ENCODE data around the gene TFB1M. TPM values are rescaled to one million over a fixed set of nuclear protein-coding genes. Genes with fewer than 3 reads are reported as not detected.

TFB1M gene
- total RNA-seq, 2 donors from 2014 or later = 38.8 to 43.0 TPM

DNA sequence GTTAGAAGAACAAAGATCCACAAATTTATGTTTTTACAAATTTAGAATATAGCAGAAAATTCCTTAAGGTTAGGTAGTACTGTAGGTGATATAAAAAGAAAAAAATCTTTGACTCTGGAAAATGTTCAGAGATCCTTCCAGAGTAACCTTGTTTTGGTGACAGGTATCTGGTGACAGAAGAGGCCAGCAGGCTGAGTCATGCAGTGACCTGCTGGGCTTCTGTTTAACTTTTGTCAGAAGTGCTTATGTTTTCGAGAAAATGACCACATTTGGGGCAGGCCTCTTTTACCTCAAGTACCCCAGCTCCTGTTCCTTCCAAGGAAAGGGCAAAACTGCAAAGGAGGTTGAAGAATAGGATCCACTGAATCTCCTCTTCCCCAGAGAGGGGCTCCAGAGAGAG lies 60.9 kb downstream of the TFB1M start:
- Mint-ChIP-seq H3K36me3 (ENCODE audit: low read depth) (peaks cover 69% of the 10 kb centered on the region), H3K27ac (peak overlapping the region; percentile 87), H3K27me3 (ENCODE audit: insufficient read depth) (no peaks in the 10 kb centered on the region), H3K9me3 (no peaks in the 10 kb centered on the region), H3K4me1 (peaks cover 8% of the 10 kb centered on the region), H3K4me3 (no peak overlapping the region)
- H3K27me3 ChIP-seq (ENCODE audit: control insufficient read depth, insufficient read depth, low read length, poor library complexity, severe bottlenecking) = no peaks in the 10 kb centered on the region
- peak; percentile 74 for DNase-seq
- peaks cover 91% of the 10 kb centered on the region for H3K36me3 ChIP-seq (ENCODE audit: control insufficient read depth, insufficient read depth, low read length)
- WGBS, 2 experiments (ENCODE audit: insufficient coverage in 1 of 2, insufficient read length in 1 of 2) = 33% methylated on average over 1 of the region's 1 CpG; no CpG with 5 or more reads in 1 of the 2 experiments
- no peak overlapping the region for H3K9ac ChIP-seq (ENCODE audit: extremely low read depth, low read length, poor library complexity, severe bottlenecking)
- no peaks in the 10 kb centered on the region for H3K4me1 ChIP-seq (ENCODE audit: control insufficient read depth, insufficient read depth, low read length)
- TF ChIP-seq, protein P1, sequence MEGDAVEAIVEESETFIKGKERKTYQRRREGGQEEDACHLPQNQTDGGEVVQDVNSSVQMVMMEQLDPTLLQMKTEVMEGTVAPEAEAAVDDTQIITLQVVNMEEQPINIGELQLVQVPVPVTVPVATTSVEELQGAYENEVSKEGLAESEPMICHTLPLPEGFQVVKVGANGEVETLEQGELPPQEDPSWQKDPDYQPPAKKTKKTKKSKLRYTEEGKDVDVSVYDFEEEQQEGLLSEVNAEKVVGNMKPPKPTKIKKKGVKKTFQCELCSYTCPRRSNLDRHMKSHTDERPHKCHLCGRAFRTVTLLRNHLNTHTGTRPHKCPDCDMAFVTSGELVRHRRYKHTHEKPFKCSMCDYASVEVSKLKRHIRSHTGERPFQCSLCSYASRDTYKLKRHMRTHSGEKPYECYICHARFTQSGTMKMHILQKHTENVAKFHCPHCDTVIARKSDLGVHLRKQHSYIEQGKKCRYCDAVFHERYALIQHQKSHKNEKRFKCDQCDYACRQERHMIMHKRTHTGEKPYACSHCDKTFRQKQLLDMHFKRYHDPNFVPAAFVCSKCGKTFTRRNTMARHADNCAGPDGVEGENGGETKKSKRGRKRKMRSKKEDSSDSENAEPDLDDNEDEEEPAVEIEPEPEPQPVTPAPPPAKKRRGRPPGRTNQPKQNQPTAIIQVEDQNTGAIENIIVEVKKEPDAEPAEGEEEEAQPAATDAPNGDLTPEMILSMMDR (conservative IDR thresholded peaks at IDR 0.05) = no peak
- no peak overlapping the region for H3K4me3 ChIP-seq (ENCODE audit: low read length)
- no peaks in the 10 kb centered on the region for H3K9me3 ChIP-seq (ENCODE audit: control insufficient read depth, low read length)
- peak overlapping the region; percentile 35 for H3K27ac ChIP-seq (ENCODE audit: low read depth, low read length)

DNA sequence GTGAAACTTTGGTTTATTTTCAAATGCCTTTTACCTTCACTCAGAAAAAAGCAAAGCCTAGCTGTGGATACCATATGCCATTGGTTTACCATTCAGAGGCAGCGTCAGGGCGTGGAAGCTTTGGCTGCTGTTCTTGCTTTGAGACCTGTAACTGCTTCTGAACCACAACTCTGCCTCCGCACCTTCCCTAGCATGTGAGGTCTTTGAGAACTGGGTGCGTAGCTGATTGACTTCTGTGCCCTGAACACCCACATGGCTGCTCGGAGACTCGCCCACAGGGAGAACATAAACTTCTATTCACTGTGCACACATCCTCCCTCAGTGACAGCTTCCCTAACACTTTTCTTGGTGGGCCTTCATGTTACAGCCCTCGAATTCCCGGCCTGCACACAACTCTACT lies 61.7 kb downstream of the TFB1M start:
- H3K27me3 ChIP-seq (ENCODE audit: control insufficient read depth, insufficient read depth, low read length, poor library complexity, severe bottlenecking) = no peaks in the 10 kb centered on the region
- no peak overlapping the region for H3K27ac ChIP-seq (ENCODE audit: low read depth, low read length)
- no peak overlapping the region for H3K4me3 ChIP-seq (ENCODE audit: low read length)
- no peaks in the 10 kb centered on the region for H3K4me1 ChIP-seq (ENCODE audit: control insufficient read depth, insufficient read depth, low read length)
- H3K9me3 ChIP-seq (ENCODE audit: control insufficient read depth, low read length) = no peaks in the 10 kb centered on the region
- Mint-ChIP-seq H3K4me1 (peaks cover 7% of the 10 kb centered on the region), H3K27me3 (ENCODE audit: insufficient read depth) (no peaks in the 10 kb centered on the region), H3K9me3 (no peaks in the 10 kb centered on the region), H3K4me3 (no peak overlapping the region), H3K27ac (peak overlapping the region; percentile 87), H3K36me3 (ENCODE audit: low read depth) (peaks cover 64% of the 10 kb centered on the region)
- 95 to 100% methylated on average over 5 to 8 of the region's 8 CpGs for WGBS, 2 experiments (ENCODE audit: insufficient coverage in 1 of 2, insufficient read length in 1 of 2)
- DNase-seq = peak; percentile 45
- no peak overlapping the region for H3K9ac ChIP-seq (ENCODE audit: extremely low read depth, low read length, poor library complexity, severe bottlenecking)
- H3K36me3 ChIP-seq (ENCODE audit: control insufficient read depth, insufficient read depth, low read length) = peaks cover 85% of the 10 kb centered on the region
- TF ChIP-seq, protein P1 (conservative IDR thresholded peaks at IDR 0.05) = no peak

DNA sequence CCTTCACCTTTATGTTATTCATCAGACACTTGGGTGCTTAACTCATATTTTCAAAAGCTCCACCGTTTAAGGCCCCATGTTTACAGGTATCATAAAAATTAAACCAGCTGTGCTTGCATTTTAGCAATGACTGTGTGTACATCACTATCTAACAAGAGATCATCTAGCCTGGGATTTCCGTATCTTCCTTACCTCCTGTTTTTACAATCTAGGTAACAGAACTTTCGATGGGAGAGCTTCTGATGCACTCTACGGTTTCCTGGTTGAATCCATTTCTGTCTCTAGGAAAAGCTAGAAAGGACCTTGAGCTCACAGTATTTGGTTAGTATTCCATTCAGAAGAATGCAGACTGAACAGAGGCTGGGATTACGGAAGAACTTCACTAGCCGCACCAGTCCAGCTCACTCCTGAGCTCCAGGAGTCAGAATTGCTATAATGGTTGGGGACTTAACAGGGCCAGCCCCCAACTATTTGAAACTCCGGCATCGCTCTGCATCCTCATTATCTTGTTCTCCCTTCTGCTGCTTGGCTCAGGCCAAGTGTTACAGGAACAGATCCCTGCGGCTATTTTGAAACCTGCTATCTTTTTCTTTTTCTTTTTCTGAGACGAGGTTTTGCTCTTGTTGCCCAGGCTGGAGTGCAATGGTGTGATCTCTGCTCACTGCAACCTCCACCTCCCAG lies 63.4 kb downstream of the TFB1M start:
- Histone ChIP-seq H3K9ac (ENCODE audit: extremely low read depth, low read length, poor library complexity, severe bottlenecking) (no peak overlapping the region), H3K27ac (ENCODE audit: low read depth, low read length) (no peak overlapping the region), H3K27me3 (ENCODE audit: control insufficient read depth, insufficient read depth, low read length, poor library complexity, severe bottlenecking) (no peaks in the 10 kb centered on the region), H3K4me3 (ENCODE audit: low read length) (no peak overlapping the region), H3K9me3 (ENCODE audit: control insufficient read depth, low read length) (no peaks in the 10 kb centered on the region), H3K36me3 (ENCODE audit: control insufficient read depth, insufficient read depth, low read length) (peaks cover 77% of the 10 kb centered on the region), H3K4me1 (ENCODE audit: control insufficient read depth, insufficient read depth, low read length) (no peaks in the 10 kb centered on the region)
- peaks cover 55% of the 10 kb centered on the region for H3K36me3 Mint-ChIP-seq (ENCODE audit: low read depth)
- H3K4me3 Mint-ChIP-seq = no peak overlapping the region
- no peak overlapping the region for H3K27ac Mint-ChIP-seq
- TF ChIP-seq, protein P1 (conservative IDR thresholded peaks at IDR 0.05) = no peak
- no peaks in the 10 kb centered on the region for H3K27me3 Mint-ChIP-seq (ENCODE audit: insufficient read depth)
- H3K4me1 Mint-ChIP-seq = peaks cover 7% of the 10 kb centered on the region
- peak; percentile 24 for DNase-seq
- WGBS, 2 experiments (ENCODE audit: insufficient coverage in 1 of 2, insufficient read length in 1 of 2) = 92 to 97% methylated on average over 7 to 10 of the region's 10 CpGs
- no peaks in the 10 kb centered on the region for H3K9me3 Mint-ChIP-seq
